H54 (cell line): Measurements from ENCODE around the gene GRIK5.
"Not testable (repeated sequence)": the region's sequence is repeated elsewhere in the genome, so short reads cannot be mapped to it uniquely, and the experiment has no call there.

Experiments
- DNase-seq: peaks from one replicate; pipeline ENCODE4 v3.0.0; 2011; ENCODE audit warnings: low spot score, mixed read lengths; ENCODE audit not compliant: insufficient read length
- FAIRE-seq: peaks from 3 replicates; lab custom pipeline; 2011; peaks lifted over from hg19 to GRCh38; lab: Jason Lieb, UNC
- POLR2A ChIP-seq: IDR thresholded peaks from 2 replicates; pipeline ENCODE4 v1.6.1; 2011; ENCODE audit warnings: low read depth, mild to moderate bottlenecking, low read length

The GRIK5 gene

GRCh38 chr19:42108527-42109389 lies 38.8 kb upstream of the GRIK5 start:
- TF ChIP-seq POLR2A, result no peak
- DNase-seq, result peak; percentile 89
- FAIRE-seq, result no peak

GRCh38 chr19:42105368-42105767 lies 35.4 kb upstream of the GRIK5 start:
- no peak for FAIRE-seq
- DNase-seq, result no peak
- no peak for TF ChIP-seq POLR2A

GRCh38 chr19:42102877-42103276 lies 32.9 kb upstream of the GRIK5 start:
- FAIRE-seq, result no peak
- TF ChIP-seq POLR2A, result no peak
- no peak for DNase-seq

- FAIRE-seq, DNase-seq: not testable (repeated sequence)
Measured at GRCh38 chr19:42100241-42100640, 30.2 kb upstream of the GRIK5 start.

- FAIRE-seq (no peak), DNase-seq (no peak)
- no peak for TF ChIP-seq POLR2A
Measured at GRCh38 chr19:42099336-42099925, 29.4 kb upstream of the GRIK5 start.

- DNase-seq, result no peak
- FAIRE-seq, result no peak
Measured at GRCh38 chr19:42098781-42099180, 28.8 kb upstream of the GRIK5 start.

GRCh38 chr19:42097461-42097860 lies 27.5 kb upstream of the GRIK5 start:
- no peak for TF ChIP-seq POLR2A
- no peak for DNase-seq
- no peak for FAIRE-seq

More at GRCh38 chr19:42098781-42099180, 28.8 kb upstream of the GRIK5 start:
- TF ChIP-seq POLR2A, result no peak

- TF ChIP-seq POLR2A, result no peak
- FAIRE-seq (no peak), DNase-seq (no peak)
Measured at GRCh38 chr19:42096255-42096837, 26.3 kb upstream of the GRIK5 start.

- FAIRE-seq, result no peak
- TF ChIP-seq POLR2A, result no peak
- DNase-seq, result no peak
Measured at GRCh38 chr19:42095814-42096230, 25.8 kb upstream of the GRIK5 start.

GRCh38 chr19:42095142-42095813 lies 25.3 kb upstream of the GRIK5 start:
- FAIRE-seq (no peak), DNase-seq (no peak)
- no peak for TF ChIP-seq POLR2A

GRCh38 chr19:42093926-42094325 lies 23.9 kb upstream of the GRIK5 start:
- FAIRE-seq (no peak), DNase-seq (no peak)
- no peak for TF ChIP-seq POLR2A

- no peak for TF ChIP-seq POLR2A
- FAIRE-seq (no peak), DNase-seq (no peak)
Measured at GRCh38 chr19:42093505-42093904, 23.5 kb upstream of the GRIK5 start.

GRCh38 chr19:42092350-42092749 lies 22.3 kb upstream of the GRIK5 start:
- TF ChIP-seq POLR2A, result no peak
- no peak for FAIRE-seq
- peak; percentile 68 for DNase-seq

GRCh38 chr19:42091742-42092141 lies 21.7 kb upstream of the GRIK5 start:
- TF ChIP-seq POLR2A, result no peak
- no peak for FAIRE-seq

More at GRCh38 chr19:42091742-42092141, 21.7 kb upstream of the GRIK5 start:
- DNase-seq, result peak; percentile 51
